HepG2 (cell line): ENCODE data around the gene SPP2. TPM values are rescaled to one million over a fixed set of nuclear protein-coding genes. Genes with fewer than 3 reads are reported as not detected.

ENCODE experiments used
- ATAC-seq: fragments of 200-7000 bp; cut with Tn5 transposase; 3 replicates; pipeline ENCODE4 v1.9.1; 2020; ENCODE audit warnings: mild to moderate bottlenecking, moderate library complexity
- BruUV-seq: library from RNA; stranded (reverse); fragments of 400-500 nt; replicated peaks from 2 replicates; lab custom pipeline; 2021; lab: Mats Ljungman, UMichigan
- CTCF ChIA-PET: fragments of 300-600 bp; formaldehyde crosslinking; extraction: SDS; loops from one replicate; lab custom pipeline; 2021; ENCODE audit warnings: low total read pairs, inconsistent platforms, low intra/inter-chr PET ratio; lab: Yijun Ruan, JAX
- POLR2A ChIA-PET: fragments of 350-600 bp; sonication (Branson Sonifier 250); formaldehyde crosslinking; loops from one replicate; lab custom pipeline; 2020; ENCODE audit warnings: antibody characterized with exemption, inconsistent platforms; lab: Yijun Ruan, JAX
- DNase-seq: peaks from one replicate; pipeline ENCODE4 v3.0.0-alpha.2; 2015; ENCODE audit warnings: low spot score
- FAIRE-seq: peaks from 3 replicates; lab custom pipeline; 2011; peaks lifted over from hg19 to GRCh38; lab: Jason Lieb, UNC
- H2AFZ ChIP-seq: one replicate; pipeline ENCODE4 v1.6.1; 2011; ENCODE audit warnings: low read length, inconsistent platforms
- H3K27ac ChIP-seq: fragments of 300-600 bp; 3 replicates; pipeline ENCODE4 v1.8.0; 2011; ENCODE audit warnings: mixed run types, mild to moderate bottlenecking, mixed read lengths, low read length, inconsistent platforms; ENCODE audit not compliant: insufficient read depth; ENCODE audit errors: extremely low read length
- H3K27me3 ChIP-seq, 2 experiments: fragments of 200-600 bp in 1 of 2; 2 replicates in 1 of 2; 3 replicates in 1 of 2; pipeline versions ENCODE4 v1.6.0 to v1.8.0; 2011; ENCODE audit warnings: low read length in 2 of 2, mild to moderate bottlenecking in 2 of 2, moderate library complexity in 2 of 2, inconsistent platforms in 1 of 2; ENCODE audit not compliant: insufficient read depth in 2 of 2, control insufficient read depth in 1 of 2
- H3K36me3 ChIP-seq, 2 experiments: fragments of 200-600 bp in 1 of 2; replicated peaks in 1 of 2; 2 replicates in 1 of 2; 3 replicates in 1 of 2; pipeline versions ENCODE4 v1.5.1 to v1.8.0; 2011; ENCODE audit warnings: low read length in 2 of 2, inconsistent platforms in 1 of 2; ENCODE audit not compliant: insufficient read depth in 2 of 2, control insufficient read depth in 1 of 2
- H3K4me1 ChIP-seq: 2 replicates; pipeline ENCODE4 v1.5.1; 2012; ENCODE audit warnings: low read length, inconsistent platforms; ENCODE audit not compliant: insufficient read depth
- H3K4me2 ChIP-seq: 2 replicates; pipeline ENCODE4 v1.6.0; 2011; ENCODE audit warnings: low read depth, low read length, inconsistent platforms
- H3K4me3 ChIP-seq, 3 experiments: fragments of 200-600 bp in 1 of 3; sonication (generic), shearing (Covaris generic) in 1 of 3; replicated peaks in 1 of 3; 2 replicates each; pipeline ENCODE4 v1.5.1; 2011 to 2016; ENCODE audit warnings: low read length in 3 of 3, inconsistent platforms in 2 of 3, low read depth in 2 of 3, mild to moderate bottlenecking in 2 of 3, control low read depth in 1 of 3, mixed read lengths in 1 of 3; ENCODE audit not compliant: insufficient read depth in 1 of 3
- H3K79me2 ChIP-seq: one replicate; pipeline ENCODE4 v1.6.1; 2011; ENCODE audit warnings: low read length, inconsistent platforms; ENCODE audit not compliant: insufficient read depth
- H3K9ac ChIP-seq: 2 replicates; pipeline ENCODE4 v1.6.0; 2011; ENCODE audit warnings: mild to moderate bottlenecking, low read depth, low read length, inconsistent platforms; ENCODE audit not compliant: insufficient read depth
- H3K9me3 ChIP-seq: 2 replicates; pipeline ENCODE4 v1.5.1; 2012; ENCODE audit warnings: mild to moderate bottlenecking, low read length
- H4K20me1 ChIP-seq: 2 replicates; pipeline ENCODE4 v1.6.0; 2011; ENCODE audit warnings: inconsistent platforms, mild to moderate bottlenecking, low read length, moderate library complexity; ENCODE audit not compliant: insufficient read depth
- HNRNPL ChIP-seq: fragments of 200-400 bp; formaldehyde crosslinking; IDR thresholded peaks from 2 replicates; pipeline ENCODE4 v1.6.1; 2017; ENCODE audit warnings: mild to moderate bottlenecking, low read depth, low read length
- PITX1 ChIP-seq: sonication (generic); formaldehyde crosslinking; IDR thresholded peaks from 2 replicates; pipeline ENCODE4 v1.5.1; 2020; ENCODE audit warnings: mild to moderate bottlenecking, missing genetic modification reagents
- STAT5B ChIP-seq: sonication (generic); formaldehyde crosslinking; IDR thresholded peaks from 2 replicates; pipeline ENCODE4 v1.4.0; 2020; ENCODE audit warnings: missing genetic modification reagents
- ZBTB40 ChIP-seq, 2 experiments: fragments of 450-650 bp in 1 of 2; sonication (generic) in 1 of 2; formaldehyde crosslinking in 1 of 2; IDR thresholded peaks; 2 replicates each; pipeline versions ENCODE4 v1.6.1 to v1.8.0; 2016 to 2022; ENCODE audit warnings: antibody characterized with exemption in 1 of 2, mild to moderate bottlenecking in 1 of 2, missing genetic modification reagents in 1 of 2
- ZNF331 ChIP-seq: sonication (generic); formaldehyde crosslinking; IDR thresholded peaks from 2 replicates; pipeline ENCODE4 v1.4.0; 2020; ENCODE audit warnings: missing genetic modification reagents
- WGBS: methylation state at CpG from one replicate; pipeline ENCODE4 v1.1.6; 2017; ENCODE audit warnings: low lambda C conversion rate; 5-methylcytosine and 5-hydroxymethylcytosine counted together
- in situ Hi-C: cut with HindIII; loops from 2 replicates; pipeline ENCODE4 v1.10.0; 2017; ENCODE audit warnings: low pct_unique_long_range_greater_than_20kb; ENCODE audit not compliant: extremely low pct_ligation_motif_present
- intact Hi-C: fragments of 100-400 bp; cut with micrococcal nuclease; formaldehyde crosslinking; loops from one replicate; pipeline ENCODE4 v1.10.0; 2022; ENCODE audit not compliant: unreplicated experiment
- polyA plus RNA-seq, 8 experiments: library from polyadenylated mRNA; depleted of rRNA in 3 of 8; stranded (reverse) in 7 of 8; unstranded in 1 of 8; fragments of >200 nt; fragmentation: Illumina TruSeq in 4 of 8; extraction: Trizol in 4 of 8; gene quantifications; 2 replicates each; pipeline versions ENCODE4 v1.2.1 to v1.2.3, GENCODE V29; 2011 to 2016; ENCODE audit warnings: low read depth in 4 of 8, missing spikeins in 1 of 8, mixed read lengths in 1 of 8; ENCODE audit not compliant: insufficient read depth in 1 of 8
- total RNA-seq, 5 experiments: library from RNA; depleted of rRNA; stranded (reverse); fragments of >200 nt; fragmentation: Illumina TruSeq; extraction: Trizol; gene quantifications; 2 replicates each; pipeline ENCODE4 v1.2.3, GENCODE V29; 2016; ENCODE audit warnings: low read depth in 1 of 5

Gene SPP2
- total and polyA plus RNA-seq, 2 of the 13 experiments (the other 11 are each of a cell fraction or from before 2014, with no cell fraction given) = not detected

- TF ChIP-seq ZBTB40 (IDR thresholded peaks at IDR 0.05) (no peak), ZBTB40 (CRISPR knock-in tag; IDR thresholded peaks at IDR 0.05) (no peak)
These were observed 41.0 kb downstream of the SPP2 start (continued) for GRCh38 chr2:234091432-234091879.

- Histone ChIP-seq H3K4me3 (no peak overlapping the region), H3K79me2 (no peaks in the 10 kb centered on the region), H3K27me3 (peaks cover 0 to 5% of the 10 kb centered on the region in 2 experiments; a peak in 3 of 5 replicates), H3K9me3 (no peaks in the 10 kb centered on the region), H2AFZ (no peak overlapping the region), H4K20me1 (no peaks in the 10 kb centered on the region), H3K4me1 (no peaks in the 10 kb centered on the region), H3K27ac (no peak overlapping the region), H3K36me3 (no peaks in the 10 kb centered on the region), H3K4me2 (no peak overlapping the region), H3K9ac (no peak overlapping the region)
- no peak for FAIRE-seq
- TF ChIP-seq PITX1 (CRISPR knock-in tag) = no peak
- TF ChIP-seq STAT5B = no peak
- no peak for TF ChIP-seq ZNF331 (CRISPR knock-in tag)
- TF ChIP-seq HNRNPL = no peak
- no TSS peak for BruUV-seq
- no peak for ATAC-seq
- in situ Hi-C loops (no loop called here), intact Hi-C loops (no loop called here)
- CTCF ChIA-PET = no interaction called here
- POLR2A ChIA-PET = no interaction called here
- no peak for DNase-seq
- WGBS = 20% methylated on average over 5 of the region's 7 CpGs
These were observed 41.4 kb downstream of the SPP2 start for GRCh38 chr2:234091883-234092282.
